ENCODE data around the gene TAF4.

GRCh38 chr20:62003567-62004405, 61.9 kb downstream of the TAF4 start:
- TF ChIP-seq CTCF (IDR thresholded peaks at IDR 0.05 in 4 of 5, conservative IDR thresholded peaks at IDR 0.05 in 1 of 5): no peak
- no peak for TF ChIP-seq POLR2A (IDR thresholded peaks at IDR 0.05)

All from gastrocnemius medialis (tissue), 4 donors.